CD8-positive, alpha-beta memory T cell (primary cell): ENCODE results near the gene ITGB6. TPM values are rescaled to one million over a fixed set of nuclear protein-coding genes. Genes with fewer than 3 reads are reported as not detected.

Experiments used
- CTCF ChIA-PET: fragments of 350-600 bp; sonication (Branson Sonifier 250); formaldehyde crosslinking; loops from one replicate; lab custom pipeline; 2021; ENCODE audit warnings: antibody characterized with exemption; lab: Charles Lee
- POLR2A ChIA-PET: fragments of 350-600 bp; sonication (Branson Sonifier 250); formaldehyde crosslinking; loops from one replicate; lab custom pipeline; 2021; ENCODE audit warnings: antibody characterized with exemption; lab: Charles Lee
- DNase-seq, 5 donors: peaks; one replicate each; pipeline versions ENCODE4 v3.0.0 to v3.0.0-alpha.2; 2020 to 2022; ENCODE audit warnings: mixed read lengths in 1 of 5
- H3K27ac ChIP-seq: one replicate; pipeline ENCODE4 v1.7.0; 2013; ENCODE audit warnings: low read depth, mild to moderate bottlenecking, low read length, moderate library complexity
- H3K27me3 ChIP-seq: 2 replicates; pipeline ENCODE4 v1.7.0; 2013; ENCODE audit warnings: low read length, mild to moderate bottlenecking; ENCODE audit not compliant: insufficient read depth, poor library complexity, severe bottlenecking
- H3K36me3 ChIP-seq: 2 replicates; pipeline ENCODE4 v1.7.0; 2013; ENCODE audit warnings: mild to moderate bottlenecking, low read length, moderate library complexity; ENCODE audit not compliant: insufficient read depth
- H3K4me1 ChIP-seq: 2 replicates; pipeline ENCODE4 v1.7.0; 2013; ENCODE audit warnings: mild to moderate bottlenecking, low read length, moderate library complexity; ENCODE audit not compliant: insufficient read depth
- H3K4me3 ChIP-seq: 2 replicates; pipeline ENCODE4 v1.7.0; 2013; ENCODE audit warnings: mild to moderate bottlenecking, low read length
- H3K9me3 ChIP-seq: 2 replicates; pipeline ENCODE4 v1.7.0; 2013; ENCODE audit warnings: mild to moderate bottlenecking, low read length
- H3K27ac Mint-ChIP-seq, 8 donors: one replicate each; pipeline ENCODE4 v1.8.0; 2020 to 2021; ENCODE audit warnings: mixed read lengths in 8 of 8, mild to moderate bottlenecking in 6 of 8, inconsistent platforms in 3 of 8, moderate library complexity in 3 of 8
- H3K27me3 Mint-ChIP-seq, 2 donors: one replicate each; pipeline ENCODE4 v1.8.0; 2020 to 2021; ENCODE audit warnings: mixed read lengths in 2 of 2, mild to moderate bottlenecking in 1 of 2, moderate library complexity in 1 of 2
- H3K36me3 Mint-ChIP-seq, 3 donors: one replicate each; pipeline ENCODE4 v1.8.0; 2020 to 2021; ENCODE audit warnings: mixed read lengths in 3 of 3, inconsistent platforms in 1 of 3, mild to moderate bottlenecking in 1 of 3
- H3K4me1 Mint-ChIP-seq, 3 donors: one replicate each; pipeline ENCODE4 v1.8.0; 2020 to 2021; ENCODE audit warnings: mixed read lengths in 3 of 3, inconsistent platforms in 1 of 3, mild to moderate bottlenecking in 1 of 3
- H3K4me3 Mint-ChIP-seq, 7 donors: one replicate each; pipeline ENCODE4 v1.8.0; 2020 to 2021; ENCODE audit warnings: mixed read lengths in 7 of 7, mild to moderate bottlenecking in 6 of 7, moderate library complexity in 4 of 7, inconsistent platforms in 2 of 7
- H3K9me3 Mint-ChIP-seq, 5 donors: one replicate each; pipeline ENCODE4 v1.8.0; 2020 to 2022; ENCODE audit warnings: mixed read lengths in 5 of 5, mild to moderate bottlenecking in 3 of 5, moderate library complexity in 2 of 5, inconsistent platforms in 1 of 5
- polyA plus RNA-seq: library from polyadenylated mRNA; unstranded; fragments of 300-500 nt; fragmentation: Illumina TruSeq; gene quantifications from one replicate; pipeline ENCODE4 v1.2.3, GENCODE V29; 2021
- total RNA-seq, 2 experiments: library from RNA; stranded (reverse); gene quantifications; one replicate each; pipeline ENCODE4 v1.2.3, GENCODE V29; 2021

Gene ITGB6
- total and polyA plus RNA-seq, 3 experiments from 2014 or later = not detected

DNA sequence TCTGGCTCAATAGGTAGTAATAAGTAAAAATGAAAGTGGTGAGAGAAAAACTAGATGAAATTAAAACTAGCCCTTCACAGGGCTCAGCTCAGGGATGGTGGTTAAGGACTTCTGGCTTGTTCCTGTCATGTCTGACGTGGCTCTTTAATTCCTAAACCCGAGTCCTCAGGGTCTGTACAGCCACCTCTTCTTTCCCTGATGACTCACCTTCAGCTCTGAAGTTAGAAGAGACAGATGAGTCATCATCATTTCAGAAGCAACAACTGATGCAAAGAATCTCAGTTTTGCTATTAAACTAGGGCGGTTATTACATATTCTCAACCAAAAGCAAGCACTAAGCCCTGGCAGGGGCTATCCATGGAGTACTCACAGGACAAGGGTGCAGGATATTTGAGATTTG, 24.0 kb upstream of the ITGB6 start:
- no peak for DNase-seq
- POLR2A ChIA-PET = no interaction called here

DNA sequence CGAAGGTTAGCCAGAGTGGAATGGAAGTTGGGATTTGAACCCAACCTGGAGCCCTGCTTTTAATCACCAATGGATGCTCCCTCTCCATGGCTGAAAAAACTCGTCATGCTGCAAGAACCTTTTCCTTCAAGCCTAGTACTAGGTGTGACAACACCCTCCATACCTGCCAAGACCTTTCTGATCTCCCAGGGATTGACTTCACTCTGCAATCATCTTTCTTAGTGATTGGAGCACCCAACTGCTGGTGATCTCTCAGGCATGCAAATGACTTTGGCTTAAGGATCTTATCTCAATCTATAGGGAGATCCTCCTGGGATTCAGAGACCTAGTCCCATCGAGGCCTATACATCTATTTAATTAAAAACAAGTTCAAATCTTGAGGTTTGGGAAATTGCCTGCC, 23.5 kb upstream of the ITGB6 start:
- Histone ChIP-seq H3K27ac (no peak overlapping the region), H3K4me3 (no peak overlapping the region), H3K27me3 (no peaks in the 10 kb centered on the region), H3K9me3 (no peaks in the 10 kb centered on the region), H3K4me1 (no peaks in the 10 kb centered on the region), H3K36me3 (no peaks in the 10 kb centered on the region)
- no peak overlapping the region for H3K27ac Mint-ChIP-seq
- no peaks in the 10 kb centered on the region for H3K36me3 Mint-ChIP-seq
- ChIA-PET POLR2A (no interaction called here), CTCF (no interaction called here)
- H3K27me3 Mint-ChIP-seq = peaks cover 0 to 9% of the 10 kb centered on the region in 2 donors
- H3K4me1 Mint-ChIP-seq = peaks cover 13 to 33% (median 28%) of the 10 kb centered on the region in 3 donors
- peak overlapping the region in 1 of 7 donors; percentile 9 for H3K4me3 Mint-ChIP-seq
- H3K9me3 Mint-ChIP-seq = no peaks in the 10 kb centered on the region
- DNase-seq = no peak

More for the DNA sequence above, 24.0 kb upstream of the ITGB6 start:
- no peaks in the 10 kb centered on the region for H3K27me3 ChIP-seq
- no peaks in the 10 kb centered on the region for H3K9me3 ChIP-seq
- H3K36me3 ChIP-seq = no peaks in the 10 kb centered on the region
- H3K4me1 ChIP-seq = no peaks in the 10 kb centered on the region
- Mint-ChIP-seq H3K36me3 (no peaks in the 10 kb centered on the region), H3K27ac (peak overlapping the region in 4 of 8 donors; percentile 10 to 51 (median 39)), H3K27me3 (peaks cover 0 to 9% of the 10 kb centered on the region in 2 donors), H3K4me1 (peaks cover 13 to 33% (median 28%) of the 10 kb centered on the region in 3 donors), H3K4me3 (peak overlapping the region in 6 of 7 donors; percentile 27 to 54 (median 38)), H3K9me3 (no peaks in the 10 kb centered on the region)
- no peak overlapping the region for H3K27ac ChIP-seq
- H3K4me3 ChIP-seq = no peak overlapping the region
- CTCF ChIA-PET = no interaction called here

DNA sequence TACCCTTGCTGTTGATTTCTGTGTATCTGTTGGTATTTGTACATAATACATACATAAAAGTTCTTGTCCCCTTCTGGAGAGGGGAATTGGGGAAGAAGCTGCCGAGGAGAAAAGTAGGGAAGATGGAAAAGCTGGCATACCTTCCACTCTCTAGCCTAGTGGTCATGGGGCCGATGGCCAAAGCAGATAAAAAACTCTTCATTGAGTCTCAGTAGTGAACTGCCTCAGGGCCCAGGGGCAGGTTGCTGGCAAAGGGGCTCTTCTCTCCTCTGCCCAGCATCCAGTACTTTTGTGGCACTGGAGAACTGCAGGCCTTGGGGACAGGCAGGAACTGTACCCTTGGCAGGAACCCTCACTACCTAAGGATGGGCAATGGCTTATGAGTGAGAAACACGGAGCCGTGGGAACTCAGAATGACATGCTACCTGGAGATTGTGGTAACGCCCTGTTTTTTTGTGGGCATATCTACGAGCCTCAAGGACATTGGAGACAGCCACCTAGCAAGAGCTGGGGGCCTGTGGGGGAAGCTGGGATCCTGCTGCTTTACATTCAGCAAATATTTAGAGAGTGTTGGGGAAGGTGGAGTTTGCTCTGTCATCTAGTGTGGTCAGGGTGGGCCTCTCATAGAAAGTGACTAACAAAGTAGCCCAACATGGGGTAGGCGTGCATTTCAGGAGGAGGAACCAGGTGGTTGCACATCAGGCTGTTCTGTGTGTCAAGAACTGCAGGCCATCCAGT, 22.6 kb upstream of the ITGB6 start:
- POLR2A ChIA-PET = no interaction called here
- H3K4me1 Mint-ChIP-seq = peaks cover 13 to 33% (median 28%) of the 10 kb centered on the region in 3 donors

DNA sequence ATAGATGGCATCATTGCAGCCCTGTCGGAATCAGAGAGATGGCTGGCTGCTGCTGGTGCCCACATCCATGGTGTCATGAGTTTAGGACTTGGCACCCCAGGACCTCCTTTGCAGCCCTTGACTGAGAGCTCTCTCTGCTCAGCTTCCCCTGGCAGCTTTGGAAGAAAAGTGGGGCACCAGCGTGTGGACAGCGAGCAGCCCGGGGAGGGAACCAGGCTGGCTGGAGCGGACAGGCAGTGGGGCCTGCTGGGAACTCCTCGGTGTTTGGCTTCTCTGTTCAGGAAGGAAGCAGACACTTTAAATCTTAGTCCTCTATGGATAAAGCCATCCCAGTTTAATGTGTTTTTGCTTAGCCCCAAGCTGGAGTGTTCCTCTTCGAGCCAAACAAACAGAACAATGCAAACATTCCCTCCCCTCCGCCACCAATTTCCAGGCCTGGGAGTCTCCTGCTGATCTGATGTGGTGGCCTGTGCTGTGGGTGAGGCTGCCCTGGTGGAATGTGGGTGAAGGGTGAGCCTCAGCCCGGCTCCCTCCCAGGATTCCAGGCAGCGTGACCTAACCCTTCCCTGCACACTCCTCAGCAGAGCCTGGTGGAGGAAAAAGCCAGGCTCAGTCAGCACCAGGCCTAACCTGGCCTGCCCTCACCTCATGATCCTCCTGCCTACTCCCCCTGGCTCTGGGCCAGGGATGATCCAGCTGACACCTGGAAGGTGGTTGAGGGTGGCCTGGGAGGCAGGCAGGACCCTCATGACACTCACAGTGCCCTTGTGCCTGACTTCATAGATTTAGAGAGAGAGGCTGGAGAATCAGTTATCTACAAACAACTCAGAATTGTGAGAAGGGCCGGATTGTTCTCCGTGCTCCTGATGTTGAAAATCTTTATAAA, 21.6 kb upstream of the ITGB6 start:
- ChIA-PET CTCF (no interaction called here), POLR2A (no interaction called here)
- H3K36me3 Mint-ChIP-seq = no peaks in the 10 kb centered on the region
- H3K4me3 Mint-ChIP-seq = no peak overlapping the region
- Histone ChIP-seq H3K4me3 (no peak overlapping the region), H3K4me1 (no peaks in the 10 kb centered on the region), H3K9me3 (no peaks in the 10 kb centered on the region), H3K27me3 (no peaks in the 10 kb centered on the region), H3K36me3 (no peaks in the 10 kb centered on the region), H3K27ac (no peak overlapping the region)
- H3K4me1 Mint-ChIP-seq = peaks cover 13 to 33% (median 28%) of the 10 kb centered on the region in 3 donors
- no peaks in the 10 kb centered on the region for H3K9me3 Mint-ChIP-seq
- H3K27me3 Mint-ChIP-seq = peaks cover 5 to 7% of the 10 kb centered on the region in 2 donors
- no peak for DNase-seq
- no peak overlapping the region for H3K27ac Mint-ChIP-seq

More for the DNA sequence above, 22.6 kb upstream of the ITGB6 start:
- H3K9me3 ChIP-seq = no peaks in the 10 kb centered on the region
- no peaks in the 10 kb centered on the region for H3K4me1 ChIP-seq
- DNase-seq = no peak
- H3K27me3 ChIP-seq = no peaks in the 10 kb centered on the region
- H3K27me3 Mint-ChIP-seq = peaks cover 0 to 9% of the 10 kb centered on the region in 2 donors
- H3K9me3 Mint-ChIP-seq = no peaks in the 10 kb centered on the region
- no peaks in the 10 kb centered on the region for H3K36me3 ChIP-seq
- peak overlapping the region in 1 of 7 donors; percentile 7 for H3K4me3 Mint-ChIP-seq
- no peaks in the 10 kb centered on the region for H3K36me3 Mint-ChIP-seq
- H3K27ac ChIP-seq = no peak overlapping the region
- CTCF ChIA-PET = no interaction called here
- H3K4me3 ChIP-seq = no peak overlapping the region
- H3K27ac Mint-ChIP-seq = peak overlapping the region in 1 of 8 donors; percentile 66

DNA sequence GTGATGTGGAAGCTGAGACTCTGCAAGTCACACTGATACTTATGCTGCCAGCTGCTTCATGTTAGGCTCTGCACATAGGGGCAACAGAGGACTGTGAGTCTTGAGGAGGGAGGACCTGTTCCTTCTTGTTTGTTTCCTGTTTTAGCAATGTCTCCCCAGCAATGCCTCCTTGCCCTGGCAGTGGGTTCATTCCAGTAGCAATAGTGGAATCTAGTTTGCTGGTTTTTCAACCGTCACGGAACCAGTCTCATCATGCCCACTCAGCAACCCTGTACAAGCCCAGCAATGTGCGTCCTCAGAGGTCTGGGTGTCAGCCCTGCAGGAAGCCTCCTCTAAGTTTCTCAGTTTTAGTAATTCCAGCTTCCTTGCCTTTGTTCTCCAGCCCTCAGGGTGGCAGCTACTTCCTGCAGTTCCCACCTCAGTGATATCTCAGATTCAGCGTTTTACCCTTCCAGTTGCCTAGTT, 20.5 kb upstream of the ITGB6 start:
- Mint-ChIP-seq H3K4me1 (peaks cover 13 to 33% (median 28%) of the 10 kb centered on the region in 3 donors), H3K36me3 (no peaks in the 10 kb centered on the region), H3K4me3 (no peak overlapping the region), H3K27ac (peak overlapping the region in 1 of 8 donors; percentile 5), H3K27me3 (peaks cover 6 to 12% of the 10 kb centered on the region in 2 donors), H3K9me3 (no peaks in the 10 kb centered on the region)
- Histone ChIP-seq H3K4me1 (no peaks in the 10 kb centered on the region), H3K27me3 (no peaks in the 10 kb centered on the region), H3K4me3 (no peak overlapping the region), H3K9me3 (no peaks in the 10 kb centered on the region), H3K27ac (no peak overlapping the region), H3K36me3 (no peaks in the 10 kb centered on the region)
- CTCF ChIA-PET = interaction anchor here (1.5 kb wide), 1 partner anchor 10 kb away, joined by 3 read pairs; no protein-coding TSS in a partner anchor
- POLR2A ChIA-PET = no interaction called here
- DNase-seq = no peak

DNA sequence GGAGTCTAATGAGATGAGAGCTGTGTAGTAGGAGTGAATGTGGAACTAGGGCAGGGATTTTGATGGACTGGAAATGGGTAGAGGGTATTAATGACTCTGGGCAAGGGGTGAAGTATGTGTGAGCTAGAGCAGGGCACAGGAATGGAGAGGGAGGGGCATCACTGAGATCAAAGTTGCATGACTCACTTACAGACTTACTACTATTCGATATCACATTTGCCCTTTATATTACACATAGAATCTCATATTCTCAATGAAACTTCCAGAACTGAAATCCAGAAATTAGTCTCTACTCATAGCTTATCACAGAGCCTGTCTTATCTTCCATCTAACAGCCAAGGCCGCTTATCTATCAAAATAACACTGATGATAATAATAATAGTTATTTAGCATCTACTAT, 20.0 kb upstream of the ITGB6 start:
- H3K4me1 ChIP-seq = no peaks in the 10 kb centered on the region
- H3K9me3 Mint-ChIP-seq = no peaks in the 10 kb centered on the region
- H3K9me3 ChIP-seq = no peaks in the 10 kb centered on the region
- peaks cover 12 to 32% (median 27%) of the 10 kb centered on the region in 3 donors for H3K4me1 Mint-ChIP-seq
- H3K27ac Mint-ChIP-seq = no peak overlapping the region
- no peaks in the 10 kb centered on the region for H3K36me3 ChIP-seq
- H3K4me3 Mint-ChIP-seq = no peak overlapping the region
- ChIA-PET POLR2A (no interaction called here), CTCF (interaction anchor here (0.9 to 1.5 kb wide), 2 partner anchors 10 to 31 kb away, joined by 3 read pairs; no protein-coding TSS in a partner anchor)
- no peak overlapping the region for H3K27ac ChIP-seq
- H3K27me3 Mint-ChIP-seq = peaks cover 6 to 13% of the 10 kb centered on the region in 2 donors
- no peaks in the 10 kb centered on the region for H3K27me3 ChIP-seq
- no peak overlapping the region for H3K4me3 ChIP-seq
- no peaks in the 10 kb centered on the region for H3K36me3 Mint-ChIP-seq
- DNase-seq = no peak

DNA sequence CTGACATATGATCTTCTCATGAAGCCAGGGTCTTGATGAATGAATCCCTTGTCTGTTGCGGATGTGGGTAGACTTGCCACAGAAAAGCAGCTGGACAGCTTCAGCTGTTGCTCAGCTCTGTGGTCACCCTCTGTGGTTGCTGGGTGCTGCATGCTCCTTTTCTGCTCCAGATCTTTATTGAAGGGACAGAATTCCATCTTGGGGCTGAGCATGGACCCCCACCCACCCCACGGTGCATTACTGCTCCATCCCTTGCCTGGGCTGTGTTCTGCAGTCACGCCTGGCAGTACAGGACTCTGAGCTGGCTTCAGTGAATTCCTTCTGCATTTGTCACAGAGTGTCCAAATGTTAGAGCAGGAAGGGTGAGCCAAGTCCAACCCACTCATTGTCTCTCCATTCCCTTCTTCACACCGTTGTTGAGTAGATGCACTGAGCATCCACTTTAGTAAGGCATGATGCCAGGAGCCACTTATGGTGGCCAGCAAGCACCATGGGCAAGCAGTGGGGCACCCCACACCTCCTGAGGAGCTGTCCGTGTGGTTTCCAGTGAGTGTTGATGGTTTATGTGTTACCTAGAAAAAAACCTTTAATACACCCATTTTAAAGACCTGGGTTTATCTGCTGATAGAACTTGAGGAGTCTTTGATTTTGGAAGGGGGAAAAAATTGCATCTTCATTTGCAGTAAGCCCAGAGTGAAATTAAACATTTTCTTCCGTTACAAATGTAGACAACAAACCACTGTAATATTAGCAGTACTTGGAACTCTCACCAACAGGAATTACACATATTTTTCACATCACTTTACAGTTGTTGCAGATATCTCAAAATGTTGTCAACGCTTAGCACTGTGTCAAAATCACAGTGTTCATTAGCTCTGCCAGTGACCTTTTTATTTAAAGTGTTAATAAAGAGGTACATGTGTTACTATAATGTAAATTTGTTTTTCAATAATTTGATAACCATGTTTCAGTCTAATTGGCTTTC, 14.7 kb upstream of the ITGB6 start:
- Histone ChIP-seq H3K27ac (no peak overlapping the region), H3K4me3 (no peak overlapping the region), H3K4me1 (no peaks in the 10 kb centered on the region), H3K36me3 (no peaks in the 10 kb centered on the region), H3K9me3 (no peaks in the 10 kb centered on the region), H3K27me3 (no peaks in the 10 kb centered on the region)
- POLR2A ChIA-PET = no interaction called here
- DNase-seq = no peak
- H3K27ac Mint-ChIP-seq = peak overlapping the region in 1 of 8 donors; percentile 14
- H3K4me3 Mint-ChIP-seq = no peak overlapping the region
- H3K9me3 Mint-ChIP-seq = no peaks in the 10 kb centered on the region
- no peaks in the 10 kb centered on the region for H3K36me3 Mint-ChIP-seq
- peaks cover 0 to 11% (median 0%) of the 10 kb centered on the region in 3 donors for H3K4me1 Mint-ChIP-seq
- CTCF ChIA-PET = no interaction called here
- H3K27me3 Mint-ChIP-seq = peaks cover 9 to 23% of the 10 kb centered on the region in 2 donors
